IMR-90 (cell line): ENCODE measurements around the gene GRIK1. TPM values are rescaled to one million over a fixed set of nuclear protein-coding genes. Genes with fewer than 3 reads are reported as not detected.

ENCODE experiments used
- ATAC-seq: fragments of 200-7000 bp; cut with Tn5 transposase; 2 replicates; pipeline ENCODE4 v1.9.1; 2020; ENCODE audit warnings: low read depth, mild to moderate bottlenecking, moderate library complexity
- BruUV-seq: library from RNA; stranded (reverse); fragments of 400-500 nt; replicated peaks from 2 replicates; lab custom pipeline; 2021; lab: Mats Ljungman, UMichigan
- CTCF ChIA-PET: fragments of 300-600 bp; formaldehyde crosslinking; extraction: SDS; loops from one replicate; lab custom pipeline; 2021; ENCODE audit warnings: antibody characterized with exemption; lab: Yijun Ruan, JAX
- POLR2A ChIA-PET: fragments of 300-600 bp; sonication (Branson Sonifier 250); formaldehyde crosslinking; loops from one replicate; lab custom pipeline; 2022; ENCODE audit warnings: antibody characterized with exemption; ENCODE audit not compliant: unreplicated experiment; lab: Charles Lee
- DNase-seq: peaks from one replicate; pipeline ENCODE4 v3.0.0; 2013
- H2AFZ ChIP-seq: replicated peaks from 2 replicates; pipeline ENCODE3; 2013; ENCODE audit warnings: low read length, mild to moderate bottlenecking; ENCODE audit not compliant: poor library complexity
- H2AK5ac ChIP-seq: 2 replicates; pipeline ENCODE4 v1.6.1; 2013; ENCODE audit warnings: low read depth, low read length, inconsistent platforms
- H2AK9ac ChIP-seq: replicated peaks from 2 replicates; pipeline ENCODE3; 2013; ENCODE audit warnings: mild to moderate bottlenecking, low read depth, low read length, moderate library complexity; ENCODE audit not compliant: poor library complexity
- H2BK120ac ChIP-seq: 2 replicates; pipeline ENCODE4 v1.6.1; 2013; ENCODE audit warnings: low read depth, low read length, inconsistent platforms
- H2BK15ac ChIP-seq: 3 replicates; pipeline ENCODE4 v1.6.1; 2013; ENCODE audit warnings: low read depth, low read length, inconsistent platforms
- H2BK20ac ChIP-seq: 2 replicates; pipeline ENCODE4 v1.6.1; 2013; ENCODE audit warnings: low read depth, mild to moderate bottlenecking, inconsistent platforms, low read length, moderate library complexity
- H2BK5ac ChIP-seq: 2 replicates; pipeline ENCODE4 v1.6.1; 2013; ENCODE audit warnings: mild to moderate bottlenecking, low read depth, low read length, inconsistent platforms; ENCODE audit not compliant: poor library complexity, severe bottlenecking
- H3K14ac ChIP-seq: replicated peaks from 2 replicates; pipeline ENCODE4 v1.6.1; 2013; ENCODE audit warnings: low read depth, low read length, inconsistent platforms
- H3K18ac ChIP-seq: 2 replicates; pipeline ENCODE4 v1.6.1; 2013; ENCODE audit warnings: low read depth, low read length, control low read depth
- H3K23ac ChIP-seq: 2 replicates; pipeline ENCODE4 v1.6.1; 2013; ENCODE audit warnings: low read depth, low read length, inconsistent platforms
- H3K27ac ChIP-seq: 2 replicates; pipeline ENCODE4 v1.5.1; 2013; ENCODE audit warnings: mild to moderate bottlenecking, control low read depth, low read length; ENCODE audit not compliant: insufficient read depth
- H3K27me3 ChIP-seq: 2 replicates; pipeline ENCODE4 v1.6.1; 2013; ENCODE audit warnings: low read length; ENCODE audit not compliant: control insufficient read depth, insufficient read depth
- H3K36me3 ChIP-seq: 2 replicates; pipeline ENCODE4 v1.6.1; 2013; ENCODE audit warnings: low read length, mixed read lengths; ENCODE audit not compliant: control insufficient read depth, insufficient read depth
- H3K4ac ChIP-seq: 2 replicates; pipeline ENCODE4 v1.6.1; 2013; ENCODE audit warnings: low read depth, low read length, inconsistent platforms
- H3K4me1 ChIP-seq: 2 replicates; pipeline ENCODE4 v1.6.1; 2013; ENCODE audit warnings: low read length, mixed read lengths; ENCODE audit not compliant: control insufficient read depth, insufficient read depth
- H3K4me2 ChIP-seq: 2 replicates; pipeline ENCODE4 v1.6.1; 2013; ENCODE audit warnings: low read depth, mild to moderate bottlenecking, control low read depth, low read length, moderate library complexity
- H3K4me3 ChIP-seq: 2 replicates; pipeline ENCODE4 v1.5.1; 2013; ENCODE audit warnings: low read depth, mild to moderate bottlenecking, control low read depth, low read length, moderate library complexity; ENCODE audit not compliant: insufficient read depth
- H3K56ac ChIP-seq: 2 replicates; pipeline ENCODE4 v1.6.1; 2013; ENCODE audit warnings: low read length, inconsistent platforms; ENCODE audit not compliant: insufficient read depth; ENCODE audit errors: extremely low read depth
- H3K79me1 ChIP-seq, 2 experiments: 2 replicates each; pipeline ENCODE4 v1.6.1; 2013; ENCODE audit warnings: low read length in 2 of 2, inconsistent platforms in 1 of 2, low read depth in 1 of 2
- H3K9ac ChIP-seq: 2 replicates; pipeline ENCODE4 v1.6.1; 2013; ENCODE audit warnings: low read depth, low read length, control low read depth
- H3K9me1 ChIP-seq: 2 replicates; pipeline ENCODE4 v1.6.1; 2013; ENCODE audit warnings: low read length, inconsistent platforms; ENCODE audit not compliant: insufficient read depth
- H3K9me3 ChIP-seq: 2 replicates; pipeline ENCODE4 v1.6.1; 2013; ENCODE audit warnings: low read length; ENCODE audit not compliant: control insufficient read depth, insufficient read depth
- H4K20me1 ChIP-seq: 2 replicates; pipeline ENCODE4 v1.6.1; 2013; ENCODE audit warnings: low read length, inconsistent platforms; ENCODE audit not compliant: insufficient read depth
- H4K5ac ChIP-seq: 2 replicates; pipeline ENCODE4 v1.6.1; 2013; ENCODE audit warnings: mild to moderate bottlenecking, low read depth, low read length, control low read depth
- H4K8ac ChIP-seq, 2 experiments: 2 replicates each; pipeline ENCODE4 v1.6.1; 2013; ENCODE audit warnings: low read depth in 2 of 2, low read length in 2 of 2, control low read depth in 1 of 2, inconsistent platforms in 1 of 2
- H4K91ac ChIP-seq: 2 replicates; pipeline ENCODE4 v1.6.1; 2013; ENCODE audit warnings: low read depth, low read length, inconsistent platforms; ENCODE audit not compliant: insufficient read depth
- CEBPB ChIP-seq: IDR thresholded peaks from 2 replicates; pipeline ENCODE4 v1.6.1; 2012; ENCODE audit warnings: low read depth, low read length, improper control_type of control experiment
- CHD1 ChIP-seq: IDR thresholded peaks from 2 replicates; pipeline ENCODE4 v1.6.1; 2012; ENCODE audit warnings: low read depth, low read length, improper control_type of control experiment
- FOS ChIP-seq: fragments of 150-350 bp; IDR thresholded peaks from 2 replicates; pipeline ENCODE4 v1.6.1; 2016; ENCODE audit warnings: low read depth, low read length
- MAFK ChIP-seq: IDR thresholded peaks from 2 replicates; pipeline ENCODE4 v1.6.1; 2012; ENCODE audit warnings: low read depth, low read length, improper control_type of control experiment
- MXI1 ChIP-seq: IDR thresholded peaks from 2 replicates; pipeline ENCODE4 v1.6.1; 2012; ENCODE audit warnings: low read depth, mild to moderate bottlenecking, low read length, moderate library complexity, borderline replicate concordance
- NFE2L2 ChIP-seq: fragments of 150-350 bp; IDR thresholded peaks from 2 replicates; pipeline ENCODE4 v1.6.1; 2016; ENCODE audit warnings: low read depth, mild to moderate bottlenecking, low read length
- RCOR1 ChIP-seq: IDR thresholded peaks from 2 replicates; pipeline ENCODE4 v1.6.1; 2012; ENCODE audit warnings: mild to moderate bottlenecking, low read length, improper control_type of control experiment; ENCODE audit not compliant: insufficient replicate concordance
- SMC3 ChIP-seq: fragments of 150-350 bp; IDR thresholded peaks from 2 replicates; pipeline ENCODE4 v1.6.1; 2016; ENCODE audit warnings: low read depth, mild to moderate bottlenecking, antibody characterized with exemption, low read length, moderate library complexity
- WGBS, 2 experiments: methylation state at CpG; one replicate each; pipeline versions ENCODE4 v1.1.5 to v1.1.7; 2013; ENCODE audit warnings: missing lambda C conversion rate in 2 of 2; ENCODE audit not compliant: insufficient read length in 1 of 2; ENCODE audit errors: extremely low coverage in 2 of 2; 5-methylcytosine and 5-hydroxymethylcytosine counted together
- dilution Hi-C: fragments of 300-500 bp; cut with HindIII; formaldehyde crosslinking; loops from one replicate; pipeline ENCODE4 v1.14.3; 2018; ENCODE audit warnings: low sequenced_read_pairs; ENCODE audit not compliant: unreplicated experiment
- in situ Hi-C: fragments of 300-500 bp; cut with MboI; formaldehyde crosslinking; loops from 3 replicates; pipeline ENCODE4 v1.14.3; 2019; ENCODE audit warnings: low sequenced_read_pairs, inconsistent platforms, mixed read lengths
- intact Hi-C: fragments of 100-400 bp; cut with micrococcal nuclease; formaldehyde crosslinking; loops from 2 replicates; pipeline ENCODE4 v1.10.0; 2022
- polyA plus RNA-seq, 3 experiments: library from polyadenylated mRNA; depleted of rRNA; stranded (reverse); fragments of >200 nt; gene quantifications; 2 replicates each; pipeline ENCODE4 v1.2.3, GENCODE V29; 2012; ENCODE audit warnings: low replicate concordance in 1 of 3
- total RNA-seq: library from RNA; depleted of rRNA; stranded (reverse); fragments of >200 nt; gene quantifications from 2 replicates; pipeline ENCODE4 v1.2.3, GENCODE V29; 2012
- TF ChIP-seq, protein P1 (sequence below): fragments of 150-350 bp; IDR thresholded peaks from 2 replicates; pipeline ENCODE4 v1.6.1; 2016; ENCODE audit warnings: low read depth, mild to moderate bottlenecking, low read length, moderate library complexity, borderline replicate concordance
- TF ChIP-seq, protein P2 (sequence below): conservative IDR thresholded peaks from 2 replicates; pipeline ENCODE4 v1.5.1; 2012; ENCODE audit warnings: mild to moderate bottlenecking, low read depth, low read length, improper control_type of control experiment

Gene GRIK1
- total and polyA plus RNA-seq, 2 of the 4 experiments (the other 2 are of a cell fraction) = not detected

GRCh38 chr21:29504751-29505321 lies 435.0 kb downstream of the GRIK1 start:
- DNase-seq (peak; percentile 72), ATAC-seq (no peak; the same call in 1 of the 2 replicates)
- dilution Hi-C loops = no loop called here
- no peak overlapping the region; the same call in 1 of the 2 replicates for H4K5ac ChIP-seq
- peaks cover 5% of the 10 kb centered on the region; the same call in 1 of the 2 replicates for H3K4me1 ChIP-seq
- no peaks in the 10 kb centered on the region for H4K20me1 ChIP-seq
- H3K4me2 ChIP-seq = no peak overlapping the region
- in situ Hi-C loops = no loop called here
- no peak overlapping the region for H3K27ac ChIP-seq
- H2BK20ac ChIP-seq = 0 out of 2 replicates have a peak overlapping the region, but pooled peaks have one; percentile 32
- peak overlapping the region; percentile 57; the same call in 2 of the 3 replicates for H2BK15ac ChIP-seq
- H3K79me1 ChIP-seq = no peaks in the 10 kb centered on the region
- H3K56ac ChIP-seq = no peak overlapping the region
- H3K9me1 ChIP-seq = peaks cover 6% of the 10 kb centered on the region; the same call in 1 of the 2 replicates
- H2AK5ac ChIP-seq = peak overlapping the region; percentile 27; the same call in 1 of the 2 replicates
- H3K18ac ChIP-seq = peak overlapping the region; percentile 22; the same call in 1 of the 2 replicates
- H3K36me3 ChIP-seq = no peaks in the 10 kb centered on the region; the same call in 1 of the 2 replicates
- no peak overlapping the region for H2AK9ac ChIP-seq
- H3K4me3 ChIP-seq = no peak overlapping the region
- H2AFZ ChIP-seq = peak overlapping the region; percentile 59
- H3K23ac ChIP-seq = no peak overlapping the region
- ChIA-PET CTCF (interaction anchor here (0.6 kb wide), 1 partner anchor 276 kb away, joined by 3 read pairs; no protein-coding TSS in a partner anchor), POLR2A (no interaction called here)
- peak overlapping the region; percentile 30; the same call in 1 of the 2 replicates for H2BK120ac ChIP-seq
- peak overlapping the region; percentile 41 for H3K14ac ChIP-seq
- H3K4ac ChIP-seq = peak overlapping the region; percentile 41; the same call in 1 of the 2 replicates
- no peak overlapping the region for H3K9ac ChIP-seq
- no peaks in the 10 kb centered on the region for H3K9me3 ChIP-seq
- peak overlapping the region; percentile 57 for H2BK5ac ChIP-seq
- intact Hi-C loops = loop anchor here (5.0 kb wide), 1 partner anchor 217 kb away; no protein-coding TSS in a partner anchor
- TF ChIP-seq RCOR1 (no peak), CEBPB (no peak), MXI1 (no peak), CHD1 (no peak), FOS (no peak), NFE2L2 (no peak), MAFK (no peak), SMC3 (no peak)
- TF ChIP-seq, protein P1, sequence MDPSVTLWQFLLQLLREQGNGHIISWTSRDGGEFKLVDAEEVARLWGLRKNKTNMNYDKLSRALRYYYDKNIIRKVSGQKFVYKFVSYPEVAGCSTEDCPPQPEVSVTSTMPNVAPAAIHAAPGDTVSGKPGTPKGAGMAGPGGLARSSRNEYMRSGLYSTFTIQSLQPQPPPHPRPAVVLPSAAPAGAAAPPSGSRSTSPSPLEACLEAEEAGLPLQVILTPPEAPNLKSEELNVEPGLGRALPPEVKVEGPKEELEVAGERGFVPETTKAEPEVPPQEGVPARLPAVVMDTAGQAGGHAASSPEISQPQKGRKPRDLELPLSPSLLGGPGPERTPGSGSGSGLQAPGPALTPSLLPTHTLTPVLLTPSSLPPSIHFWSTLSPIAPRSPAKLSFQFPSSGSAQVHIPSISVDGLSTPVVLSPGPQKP = no peak
- TF ChIP-seq, protein P2, sequence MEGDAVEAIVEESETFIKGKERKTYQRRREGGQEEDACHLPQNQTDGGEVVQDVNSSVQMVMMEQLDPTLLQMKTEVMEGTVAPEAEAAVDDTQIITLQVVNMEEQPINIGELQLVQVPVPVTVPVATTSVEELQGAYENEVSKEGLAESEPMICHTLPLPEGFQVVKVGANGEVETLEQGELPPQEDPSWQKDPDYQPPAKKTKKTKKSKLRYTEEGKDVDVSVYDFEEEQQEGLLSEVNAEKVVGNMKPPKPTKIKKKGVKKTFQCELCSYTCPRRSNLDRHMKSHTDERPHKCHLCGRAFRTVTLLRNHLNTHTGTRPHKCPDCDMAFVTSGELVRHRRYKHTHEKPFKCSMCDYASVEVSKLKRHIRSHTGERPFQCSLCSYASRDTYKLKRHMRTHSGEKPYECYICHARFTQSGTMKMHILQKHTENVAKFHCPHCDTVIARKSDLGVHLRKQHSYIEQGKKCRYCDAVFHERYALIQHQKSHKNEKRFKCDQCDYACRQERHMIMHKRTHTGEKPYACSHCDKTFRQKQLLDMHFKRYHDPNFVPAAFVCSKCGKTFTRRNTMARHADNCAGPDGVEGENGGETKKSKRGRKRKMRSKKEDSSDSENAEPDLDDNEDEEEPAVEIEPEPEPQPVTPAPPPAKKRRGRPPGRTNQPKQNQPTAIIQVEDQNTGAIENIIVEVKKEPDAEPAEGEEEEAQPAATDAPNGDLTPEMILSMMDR = no peak
- no TSS peak for BruUV-seq
- no peaks in the 10 kb centered on the region for H3K27me3 ChIP-seq
- H4K91ac ChIP-seq = peak overlapping the region; percentile 21; the same call in 1 of the 2 replicates
- no peak overlapping the region; a peak in 2 of 4 replicates for H4K8ac ChIP-seq
- WGBS, 2 experiments = no CpG with 5 or more reads among the region's 3 CpGs
